GM21528 (cell line): ENCODE measurements around the gene CNOT1.

Experiments
- ATAC-seq: cut with Tn5 transposase; IDR thresholded peaks from one replicate; pipeline ENCODE4 v1.9.1; 2021; ENCODE audit warnings: mild to moderate bottlenecking, moderate library complexity; ENCODE audit not compliant: unreplicated experiment, low FRiP score

CNOT1 gene

DNA sequence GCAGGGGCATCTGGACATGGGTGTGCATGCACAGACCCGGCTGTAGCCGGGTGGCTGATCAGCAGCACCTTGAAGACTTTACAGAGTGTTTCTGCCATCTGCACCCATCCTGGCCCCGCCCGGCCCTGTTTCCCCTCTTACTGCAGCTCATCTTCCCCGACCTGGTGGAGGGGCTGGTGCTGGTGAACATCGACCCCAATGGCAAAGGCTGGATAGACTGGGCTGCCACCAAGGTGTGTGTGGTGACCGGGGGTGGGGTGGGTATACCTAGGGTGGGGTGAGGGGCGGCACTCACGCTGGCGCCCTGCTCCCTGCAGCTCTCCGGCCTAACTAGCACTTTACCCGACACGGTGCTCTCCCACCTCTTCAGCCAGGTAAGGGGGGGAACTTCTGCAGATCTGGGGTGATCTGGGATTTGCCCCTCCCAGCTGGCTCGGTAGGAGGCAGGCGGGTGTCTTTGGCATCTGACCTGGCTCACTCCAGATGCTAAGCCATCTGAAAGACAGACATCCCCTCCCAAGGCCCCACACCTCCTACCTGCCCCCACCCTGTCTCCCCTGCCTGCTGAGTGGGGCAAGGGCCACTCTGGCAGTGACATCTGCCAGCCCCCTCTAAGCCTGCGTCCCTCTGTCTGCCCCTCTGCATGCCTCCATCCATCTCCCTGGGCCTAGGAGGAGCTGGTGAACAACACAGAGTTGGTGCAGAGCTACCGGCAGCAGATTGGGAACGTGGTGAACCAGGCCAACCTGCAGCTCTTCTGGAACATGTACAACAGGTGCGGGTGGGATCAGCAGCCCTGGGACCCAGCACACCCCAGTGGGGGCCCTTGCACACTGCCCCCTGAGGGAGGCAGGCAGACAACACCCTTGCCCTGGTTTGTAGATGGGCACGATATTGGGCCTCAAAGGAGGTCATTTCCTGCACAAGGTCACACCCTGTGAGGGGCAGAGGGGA is 123.1 kb downstream of the CNOT1 start:
- ATAC-seq = no peak

DNA sequence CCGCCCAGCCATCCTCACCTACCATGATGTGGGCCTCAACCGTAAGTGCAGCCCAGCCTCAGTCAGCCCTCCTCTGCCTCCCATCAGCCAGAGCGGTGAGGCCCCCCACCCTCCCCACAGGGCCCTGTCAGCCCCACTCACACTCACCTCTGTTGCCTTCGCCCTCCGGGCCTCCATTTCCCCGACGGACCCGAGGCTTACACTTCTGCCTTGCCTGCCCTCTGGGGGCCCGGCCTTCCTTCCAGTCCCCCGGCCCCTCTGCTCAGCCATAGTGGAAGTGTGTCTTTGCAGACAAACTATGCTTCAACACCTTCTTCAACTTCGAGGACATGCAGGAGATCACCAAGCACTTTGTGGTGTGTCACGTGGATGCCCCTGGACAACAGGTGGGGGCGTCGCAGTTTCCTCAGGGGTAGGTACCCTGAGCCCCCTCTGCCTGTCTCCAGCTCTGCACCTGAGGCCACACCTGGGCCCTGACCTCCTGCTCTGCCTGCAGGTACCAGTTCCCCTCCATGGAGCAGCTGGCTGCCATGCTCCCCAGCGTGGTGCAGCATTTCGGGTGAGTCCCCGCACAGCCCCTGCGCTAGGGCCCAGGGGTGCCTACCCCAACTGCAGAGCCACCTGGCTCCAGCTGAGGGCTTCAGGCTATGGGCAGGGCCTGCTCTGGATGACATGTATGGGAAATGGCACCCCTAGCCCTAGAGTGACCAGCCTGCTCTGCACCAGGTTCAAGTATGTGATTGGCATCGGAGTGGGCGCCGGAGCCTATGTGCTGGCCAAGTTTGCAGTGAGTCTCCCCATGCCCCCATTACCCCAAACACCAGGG is 125.5 kb downstream of the CNOT1 start:
- no peak for ATAC-seq

DNA sequence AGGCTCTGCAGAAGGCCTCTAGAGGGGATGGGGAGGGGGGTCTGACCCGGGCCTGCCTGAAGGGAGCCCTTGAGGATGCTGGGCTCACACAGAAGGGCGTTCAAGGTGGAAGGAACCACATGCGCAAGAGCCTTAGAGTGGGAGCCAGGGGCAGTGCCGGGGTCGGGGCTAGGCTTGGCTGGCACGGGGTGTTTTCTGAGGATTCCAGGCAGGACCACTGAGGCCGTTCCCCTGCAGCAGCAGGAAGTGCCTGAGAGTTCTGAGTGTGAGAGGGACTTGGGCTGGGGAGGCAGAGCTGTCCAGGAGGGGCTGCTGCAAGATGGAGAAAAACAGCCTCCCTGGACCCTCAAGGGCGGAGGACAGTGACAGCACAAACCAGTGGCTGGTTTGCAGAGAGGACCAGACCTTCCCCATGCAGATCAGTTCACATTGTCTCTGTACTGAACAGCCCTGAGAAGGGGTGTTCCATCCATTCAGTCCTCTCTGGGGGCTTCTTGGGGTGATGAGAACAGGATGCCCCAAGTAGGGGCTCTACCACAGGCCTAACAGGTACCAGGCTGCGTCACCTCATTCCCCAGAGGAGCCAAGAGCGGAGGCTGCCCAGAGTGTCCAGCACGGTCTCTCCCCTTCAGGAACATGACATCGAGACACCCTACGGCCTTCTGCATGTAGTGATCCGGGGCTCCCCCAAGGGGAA is 126.3 kb downstream of the CNOT1 start:
- ATAC-seq = no peak

DNA sequence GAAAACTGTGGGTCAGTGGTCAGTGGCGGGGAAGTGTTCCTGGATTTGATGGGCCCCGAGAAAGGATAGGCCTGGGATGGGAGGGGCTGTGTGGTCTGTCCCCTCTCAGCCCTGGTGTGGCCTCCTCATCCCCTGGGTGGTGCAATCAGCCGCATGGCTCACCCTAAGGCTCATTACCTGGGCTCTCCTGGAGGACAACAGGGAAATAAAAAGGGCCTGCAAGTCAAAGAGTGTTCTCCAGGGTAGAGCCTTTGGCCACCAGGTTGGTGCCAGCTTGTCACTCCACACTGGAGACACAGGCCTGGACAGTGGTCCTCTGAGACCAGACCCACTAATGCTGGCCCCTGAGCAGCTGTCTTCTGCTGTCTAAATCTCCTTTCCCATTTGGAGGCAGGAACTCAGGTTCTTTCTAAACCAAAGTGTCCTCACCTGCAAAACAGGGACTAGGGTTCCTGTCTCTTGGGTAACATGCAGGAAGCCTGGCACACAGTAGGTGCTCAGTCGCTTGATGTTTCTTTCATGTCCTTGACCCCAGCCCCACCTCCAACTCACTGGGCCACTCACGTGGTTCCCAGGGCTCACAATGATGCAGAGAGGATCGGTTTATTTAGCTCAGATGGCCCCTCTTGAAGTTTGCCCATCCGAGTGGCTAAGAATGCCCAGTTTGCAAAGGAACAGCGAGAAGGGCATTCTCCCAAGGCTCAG is 127.3 kb downstream of the CNOT1 start:
- ATAC-seq = no peak

DNA sequence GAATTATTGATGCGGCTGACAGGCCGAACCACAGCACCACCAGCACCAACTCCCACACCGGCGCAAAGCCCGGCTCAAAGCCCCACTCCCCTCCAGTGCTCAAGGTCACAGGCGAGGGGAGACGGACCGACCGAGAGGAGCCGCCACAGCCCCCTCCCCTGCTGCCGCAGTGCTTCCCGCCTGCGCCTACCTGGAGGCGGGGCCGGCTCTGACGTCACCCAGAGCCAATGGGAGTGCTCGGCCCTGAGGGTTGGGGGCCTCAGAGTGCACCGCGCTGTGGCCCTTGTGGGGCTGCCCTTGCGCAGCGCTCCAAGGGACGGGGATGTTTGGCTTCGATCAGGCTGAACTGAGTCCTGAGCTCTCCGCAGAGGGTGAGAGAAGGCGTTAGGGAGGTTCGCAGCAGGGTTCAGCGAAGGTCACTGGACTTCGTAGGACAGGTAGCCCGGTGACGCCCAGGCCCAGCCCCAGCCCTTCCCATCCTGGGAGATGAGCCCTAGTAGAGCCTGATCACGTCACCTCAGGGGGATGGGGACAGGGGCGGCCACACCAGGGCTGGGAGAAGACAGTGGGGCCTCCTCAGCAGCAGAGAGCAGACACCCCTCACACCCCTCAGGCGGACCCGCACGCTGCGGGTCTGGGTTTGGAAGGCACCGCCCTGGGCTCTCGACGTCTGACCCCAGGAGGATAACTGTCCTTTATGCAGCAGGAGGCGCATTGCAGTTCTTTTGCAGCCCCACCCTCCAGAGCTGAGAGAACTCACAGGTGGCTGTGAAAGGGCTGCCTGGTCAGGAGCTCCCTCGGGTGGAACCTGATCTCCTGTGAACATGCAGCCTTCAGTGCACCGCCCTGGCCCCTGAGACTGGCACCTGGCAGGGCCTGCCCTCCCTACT is 128.1 kb downstream of the CNOT1 start:
- no peak for ATAC-seq

DNA sequence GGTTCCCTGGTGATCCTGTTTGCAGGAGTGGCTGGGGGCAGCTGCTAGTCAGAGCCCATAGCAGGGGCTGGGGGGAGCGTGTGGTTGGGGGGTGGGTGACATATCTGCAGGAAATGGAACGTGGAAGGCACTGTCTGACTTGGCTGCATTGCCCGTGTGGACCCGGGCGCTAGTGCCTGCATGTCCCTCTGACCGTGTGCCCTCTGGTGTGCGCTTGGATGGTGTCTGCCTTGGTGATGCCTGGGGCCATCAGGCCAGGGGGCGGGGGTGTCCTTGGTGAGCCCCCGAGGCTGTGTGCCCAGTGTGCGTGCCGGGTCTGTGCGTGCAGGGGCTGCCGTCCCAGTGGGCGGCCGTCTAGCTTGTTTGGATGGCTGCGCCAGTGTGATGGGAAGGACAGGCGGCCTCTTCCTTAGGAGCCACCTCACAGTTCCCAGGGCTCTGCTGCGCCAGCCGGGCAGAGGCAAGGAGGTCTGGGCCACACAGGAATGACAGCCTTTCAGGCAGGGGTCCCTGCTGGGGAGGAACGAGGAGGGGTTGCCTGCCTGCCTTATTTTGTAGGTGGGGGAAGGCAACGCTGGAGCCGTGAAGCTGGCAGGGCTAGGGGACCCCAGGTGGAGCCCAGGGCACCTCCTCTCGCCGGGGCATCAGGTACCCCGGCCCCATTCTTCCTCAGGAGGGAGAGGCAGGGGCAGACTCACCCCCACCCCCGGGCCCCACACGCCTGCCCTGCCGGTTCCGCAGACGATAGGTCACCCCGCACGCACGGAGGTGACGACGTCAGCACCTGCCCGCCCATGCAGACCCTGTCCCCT is 129.0 kb downstream of the CNOT1 start:
- ATAC-seq = no peak

DNA sequence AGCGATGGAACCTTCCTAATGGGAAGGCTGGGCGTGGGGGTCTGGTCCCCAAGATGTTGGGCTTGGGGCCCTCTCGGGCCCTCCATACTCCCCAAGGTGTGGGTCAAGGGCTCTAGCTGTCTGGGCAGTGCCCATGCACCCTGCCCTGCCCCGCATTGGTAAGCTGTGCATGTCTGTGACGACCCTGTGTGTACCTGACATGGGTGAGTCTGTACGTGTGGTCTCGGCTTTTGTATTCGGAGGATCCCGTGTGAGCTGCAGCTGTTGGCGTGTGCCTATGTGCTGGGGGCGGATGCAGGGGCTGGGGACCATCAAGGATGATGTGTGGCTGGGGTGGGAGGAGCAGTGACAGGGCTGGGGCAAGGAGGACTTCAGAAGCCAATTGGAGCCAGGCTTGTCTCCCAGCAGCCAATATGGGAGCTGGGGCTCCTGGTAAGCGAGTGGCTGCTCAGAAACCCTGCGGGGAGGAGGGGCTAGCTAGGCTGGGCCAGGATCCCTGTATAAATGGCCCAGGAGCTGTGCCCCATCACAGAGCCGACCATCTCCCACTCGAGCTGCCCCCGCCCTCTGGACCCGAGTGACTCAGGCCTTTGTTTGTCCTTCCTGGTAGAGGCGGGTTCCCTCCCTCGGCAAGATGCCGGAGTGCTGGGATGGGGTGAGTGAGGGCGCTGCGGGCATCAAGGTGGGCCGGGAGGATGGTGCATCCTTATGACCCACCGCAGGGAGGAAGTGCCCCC is 129.8 kb downstream of the CNOT1 start, which contains the start of gene NDRG4:
NDRG4 (plus strand) TSS at position 529 of the 737 bp plus-strand sequence; CDS start at position 635, 106 bp downstream.
- no peak for ATAC-seq

DNA sequence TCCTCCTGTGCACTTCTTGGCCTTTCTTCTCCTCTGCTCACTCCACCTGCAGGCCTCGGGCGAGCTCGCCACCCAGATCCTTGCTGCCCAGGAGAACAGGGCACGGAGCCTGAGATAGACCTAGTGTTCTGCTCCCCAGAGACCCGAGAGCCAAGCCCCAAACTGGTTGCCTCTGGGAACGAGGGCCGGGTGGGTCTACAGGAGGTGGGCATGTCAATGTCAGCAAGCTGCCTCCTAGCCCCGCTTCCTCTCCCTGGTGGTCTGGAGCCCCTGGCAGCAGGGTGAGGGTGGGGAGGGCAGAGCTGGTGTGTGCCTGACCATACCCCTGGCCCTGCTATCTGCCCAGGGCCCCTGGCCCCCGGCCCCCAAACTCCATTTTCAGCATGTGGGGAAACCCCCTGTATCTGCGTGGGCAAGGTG is 130.5 kb downstream of the CNOT1 start:
- no peak for ATAC-seq

DNA sequence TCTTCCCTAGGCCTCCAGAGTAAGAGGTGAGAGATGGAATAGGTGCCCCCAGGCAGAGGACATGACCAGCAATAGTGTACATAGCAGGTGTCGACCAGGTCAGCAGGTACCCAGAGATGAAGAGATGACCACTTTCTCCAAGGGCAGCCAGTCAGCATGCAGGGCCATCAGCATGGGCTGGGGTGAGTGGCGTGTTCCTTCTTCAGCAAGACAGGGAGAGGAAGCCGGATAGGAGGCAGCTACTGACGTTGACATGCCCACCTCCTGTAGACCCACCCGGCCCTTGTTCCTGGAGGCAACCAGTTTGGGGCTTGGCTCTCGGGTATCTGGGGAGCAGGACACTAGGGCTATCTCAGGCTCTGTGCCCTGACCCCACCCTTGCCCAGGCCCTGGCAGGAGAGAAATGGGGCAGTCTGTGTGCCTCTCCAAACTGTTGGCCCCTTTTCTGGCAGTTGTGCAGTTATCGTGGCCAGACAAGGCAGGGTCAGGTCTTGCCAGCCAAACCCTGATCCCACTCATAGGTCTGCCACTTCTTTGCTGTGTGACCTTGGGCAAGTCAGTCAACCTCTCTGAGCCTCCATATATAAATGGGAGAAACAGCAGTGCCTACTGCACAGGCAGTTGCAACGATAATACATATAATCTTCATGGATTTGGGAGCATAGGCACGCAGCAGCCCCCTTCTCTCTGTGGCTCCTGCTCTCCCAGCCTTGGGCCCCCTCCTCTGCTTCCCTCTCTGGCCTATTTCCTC is 131.1 kb downstream of the CNOT1 start:
- no peak for ATAC-seq

DNA sequence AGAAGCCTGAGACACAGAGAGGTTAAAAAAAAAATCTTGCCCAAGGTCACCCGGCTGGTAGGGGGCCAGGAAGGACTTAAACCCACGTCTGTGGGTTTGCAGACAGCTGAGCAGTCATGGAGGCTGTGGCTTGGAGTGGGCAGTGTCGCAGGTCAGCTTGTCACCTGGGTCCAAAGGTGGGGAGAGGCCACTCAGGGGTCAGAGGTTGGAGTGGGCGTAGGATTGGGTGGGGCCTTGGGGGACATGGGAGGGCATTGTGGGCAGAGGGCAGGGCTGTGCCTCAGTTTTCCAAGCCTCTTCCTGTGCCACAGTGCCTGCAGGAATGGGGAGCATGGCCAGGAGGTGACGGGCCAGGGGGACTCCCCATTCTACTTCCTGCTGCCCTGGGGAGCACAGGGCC is 131.7 kb downstream of the CNOT1 start:
- ATAC-seq = no peak

DNA sequence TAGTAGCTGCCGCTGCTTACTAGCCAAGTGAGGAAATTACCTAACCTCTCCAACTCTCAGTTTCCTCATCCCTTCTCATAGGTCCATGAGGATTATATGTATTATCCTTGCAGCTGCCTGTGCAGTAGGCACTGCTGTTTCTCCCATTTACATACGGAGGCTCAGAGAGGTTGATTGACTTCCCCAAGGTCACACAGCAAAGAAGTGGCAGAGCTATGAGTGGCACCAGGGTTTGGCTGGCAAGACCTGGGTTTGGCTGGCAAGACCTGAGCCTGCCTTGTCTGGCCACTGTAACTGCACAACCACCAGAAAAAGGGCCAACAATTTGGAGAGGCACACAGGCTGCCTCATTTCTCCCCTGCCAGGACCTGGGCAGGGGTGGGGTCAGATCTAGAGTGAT is 132.2 kb downstream of the CNOT1 start:
- ATAC-seq = no peak

DNA sequence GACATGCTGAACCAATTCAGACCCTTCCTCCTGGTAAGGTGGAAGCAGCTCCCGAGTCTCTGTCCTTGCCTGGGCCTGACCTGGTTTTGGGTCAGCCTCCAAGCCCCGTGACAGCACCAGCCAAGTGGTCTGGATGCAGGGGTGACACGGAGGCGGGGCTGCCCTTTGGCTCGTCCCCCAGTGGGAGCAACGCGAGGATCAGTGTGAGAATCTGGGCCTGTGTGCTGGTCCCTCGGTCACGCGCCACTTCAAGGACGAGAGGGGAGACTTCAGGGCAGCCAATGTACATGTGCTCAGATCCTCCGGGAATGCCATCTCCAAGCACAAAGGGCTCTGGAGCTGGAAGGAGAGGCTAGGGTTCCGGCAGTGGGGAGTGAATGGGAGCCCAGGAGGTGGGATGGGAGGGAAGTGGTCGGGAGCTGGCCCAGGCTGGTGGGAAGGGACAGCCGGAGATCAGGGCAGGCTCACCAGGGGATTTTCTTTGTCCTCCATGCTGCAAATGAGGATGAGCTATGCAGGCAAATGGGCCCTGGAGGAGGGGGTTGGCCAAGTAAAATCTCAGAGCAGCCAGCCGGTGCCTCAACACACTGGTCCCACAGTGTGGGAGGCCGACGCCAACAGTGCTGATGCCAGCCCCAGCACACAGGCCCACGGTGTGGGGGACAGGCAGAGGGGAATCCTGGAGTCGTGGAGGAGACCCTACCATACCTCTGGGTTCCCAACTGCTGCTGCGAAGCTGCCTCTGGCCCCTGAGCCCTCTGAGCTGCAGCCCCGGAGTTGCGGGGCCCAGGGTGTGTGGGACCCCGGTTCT is 133.9 kb downstream of the CNOT1 start:
- ATAC-seq = no peak

DNA sequence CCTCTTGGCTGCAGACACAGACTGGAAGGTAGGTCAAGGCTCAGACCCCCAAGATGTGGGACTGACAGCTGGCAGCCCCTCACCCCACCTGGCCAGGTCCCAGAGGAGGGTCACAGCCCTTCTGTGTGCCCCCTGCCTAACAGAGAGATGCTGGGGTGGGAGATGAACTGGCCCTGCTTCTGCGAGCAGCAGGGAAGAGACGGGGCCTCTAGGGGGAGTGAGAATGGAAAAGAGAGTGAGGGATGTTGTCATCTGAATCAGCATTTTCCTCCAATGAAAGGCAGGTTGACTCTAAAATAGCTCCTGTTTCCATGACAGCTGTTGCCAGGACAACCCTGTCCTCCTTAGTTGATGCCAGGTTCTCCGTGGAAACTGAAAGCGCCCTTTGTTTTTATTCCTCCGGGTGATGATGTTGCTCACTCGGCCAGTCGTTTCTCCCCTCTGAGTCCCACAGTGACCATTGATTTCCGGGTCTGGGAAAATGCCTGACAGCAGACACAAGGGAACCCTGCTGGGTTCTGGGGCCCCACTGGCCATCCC is 134.6 kb downstream of the CNOT1 start:
- no peak for ATAC-seq

DNA sequence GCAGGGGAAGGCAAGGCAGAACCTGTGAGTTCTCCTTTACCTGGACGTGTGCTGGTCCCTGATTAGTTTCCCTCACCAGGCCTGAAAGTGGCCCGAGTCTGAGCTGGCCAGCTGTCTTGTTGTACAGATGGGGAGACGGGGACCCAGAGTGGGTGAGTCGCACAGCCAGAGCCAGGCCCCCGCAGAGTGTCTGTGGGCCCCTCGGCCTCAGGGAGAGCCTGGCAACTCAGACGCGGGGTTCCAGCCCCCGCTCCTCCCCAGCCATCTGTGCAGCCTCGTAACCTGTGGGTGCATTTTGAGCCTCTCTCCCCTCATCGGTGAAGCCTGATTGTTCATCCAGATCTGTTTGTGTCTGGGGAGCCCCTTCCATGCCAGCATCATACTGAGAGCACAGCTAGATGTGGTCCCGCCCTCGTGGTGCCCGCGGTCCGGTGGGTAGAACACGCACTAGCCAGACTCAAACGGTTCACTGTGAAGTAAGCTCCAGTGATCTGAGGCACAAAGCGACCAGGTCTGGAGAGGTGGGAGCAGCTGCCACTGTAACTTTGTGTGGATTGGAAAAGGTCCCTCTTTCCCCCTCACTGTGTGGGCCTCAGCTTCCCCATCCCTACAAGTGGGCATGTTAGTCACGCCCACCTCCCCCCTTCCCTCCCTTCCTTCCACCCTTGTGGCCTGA is 135.7 kb downstream of the CNOT1 start:
- no peak for ATAC-seq

DNA sequence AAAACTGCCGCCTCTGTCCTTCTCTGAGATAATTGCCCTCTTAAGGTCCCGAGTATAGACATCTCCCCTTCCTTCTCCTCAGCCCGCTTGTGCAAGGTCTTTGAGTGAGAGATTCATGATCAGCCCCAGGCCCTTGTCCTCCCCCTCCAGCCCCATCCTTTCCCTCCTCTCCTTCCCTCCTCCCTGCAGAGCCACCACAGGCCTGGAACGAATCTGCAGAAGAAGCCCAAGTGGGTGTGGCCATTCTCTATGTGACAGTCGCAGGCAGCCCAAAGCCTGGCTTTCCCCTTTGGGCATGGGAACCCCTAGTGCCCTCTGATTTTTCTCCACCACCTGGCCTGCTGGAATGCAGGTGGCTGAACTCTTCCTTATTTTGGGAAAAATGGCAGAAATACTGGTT is 136.9 kb downstream of the CNOT1 start:
- no peak for ATAC-seq
